ENCODE measurements around the gene TRAPPC14.

- TF ChIP-seq, protein P1, sequence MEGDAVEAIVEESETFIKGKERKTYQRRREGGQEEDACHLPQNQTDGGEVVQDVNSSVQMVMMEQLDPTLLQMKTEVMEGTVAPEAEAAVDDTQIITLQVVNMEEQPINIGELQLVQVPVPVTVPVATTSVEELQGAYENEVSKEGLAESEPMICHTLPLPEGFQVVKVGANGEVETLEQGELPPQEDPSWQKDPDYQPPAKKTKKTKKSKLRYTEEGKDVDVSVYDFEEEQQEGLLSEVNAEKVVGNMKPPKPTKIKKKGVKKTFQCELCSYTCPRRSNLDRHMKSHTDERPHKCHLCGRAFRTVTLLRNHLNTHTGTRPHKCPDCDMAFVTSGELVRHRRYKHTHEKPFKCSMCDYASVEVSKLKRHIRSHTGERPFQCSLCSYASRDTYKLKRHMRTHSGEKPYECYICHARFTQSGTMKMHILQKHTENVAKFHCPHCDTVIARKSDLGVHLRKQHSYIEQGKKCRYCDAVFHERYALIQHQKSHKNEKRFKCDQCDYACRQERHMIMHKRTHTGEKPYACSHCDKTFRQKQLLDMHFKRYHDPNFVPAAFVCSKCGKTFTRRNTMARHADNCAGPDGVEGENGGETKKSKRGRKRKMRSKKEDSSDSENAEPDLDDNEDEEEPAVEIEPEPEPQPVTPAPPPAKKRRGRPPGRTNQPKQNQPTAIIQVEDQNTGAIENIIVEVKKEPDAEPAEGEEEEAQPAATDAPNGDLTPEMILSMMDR (IDR thresholded peaks at IDR 0.05 in 2 of 3, conservative IDR thresholded peaks at IDR 0.05 in 1 of 3; ENCODE audit: control insufficient read depth in 2 of 3, extremely low read depth in 1 of 3, insufficient read depth in 1 of 3, low read depth in 3 of 3, low read length in 3 of 3), result no peak
- TF ChIP-seq POLR2AphosphoS5 (IDR thresholded peaks at IDR 0.05; ENCODE audit: low read length) (no peak), NRF1 (conservative IDR thresholded peaks at IDR 0.05; ENCODE audit: low read depth, low read length) (no peak), CREB1 (IDR thresholded peaks at IDR 0.05; ENCODE audit: low read depth) (no peak), EZH2 (IDR thresholded peaks at IDR 0.05; ENCODE audit: borderline replicate concordance, control insufficient read depth, low read depth, low read length) (no peak), ZZZ3 (IDR thresholded peaks at IDR 0.05; ENCODE audit: control insufficient read depth, insufficient read length, low read depth) (no peak), POLR2A (IDR thresholded peaks at IDR 0.05; ENCODE audit: low read depth, low read length) (no peak), BRCA1 (IDR thresholded peaks at IDR 0.05; ENCODE audit: low read depth, low read length) (no peak), SP1 (IDR thresholded peaks at IDR 0.05; ENCODE audit: low read depth, low read length) (no peak), EP300 (IDR thresholded peaks at IDR 0.05; ENCODE audit: borderline replicate concordance in 1 of 2, control insufficient read depth in 1 of 2, low read depth in 2 of 2, low read length in 2 of 2) (no peak), MYC (IDR thresholded peaks at IDR 0.05; ENCODE audit: insufficient read depth, insufficient read length, insufficient replicate concordance, low read length, severe bottlenecking) (no peak), CREM (IDR thresholded peaks at IDR 0.05; ENCODE audit: low read depth) (no peak), JUND (IDR thresholded peaks at IDR 0.05; ENCODE audit: low read depth, low read length) (no peak), RCOR1 (conservative IDR thresholded peaks at IDR 0.05; ENCODE audit: low read depth, low read length) (no peak)
Measured at GRCh38 chr7:100174582-100174981, 16.1 kb upstream of the TRAPPC14 start.

Measured in GM12878 (cell line).